ENCODE results near the gene IL17REL. TPM values are rescaled to one million over a fixed set of nuclear protein-coding genes. Genes with fewer than 3 reads are reported as not detected.
A peak's percentile ranks its signal among the peaks of the same experiment; 100 is the strongest.
"Not testable (repeated sequence)": the region's sequence is repeated elsewhere in the genome, so short reads cannot be mapped to it uniquely, and the experiment has no call there.

IL17REL gene
- total RNA-seq, 4 donors from 2014 or later: not detected

GRCh38 chr22:49995041-49995360, 17.6 kb downstream of the IL17REL start:
- DNase-seq (ENCODE audit: low spot score): no peak
- no peak for ATAC-seq (ENCODE audit: low FRiP score)

GRCh38 chr22:49994361-49995040, 18.1 kb downstream of the IL17REL start:
- ATAC-seq (ENCODE audit: low FRiP score) (no peak), DNase-seq (ENCODE audit: low spot score) (peak; percentile 17)
- TF ChIP-seq CTCF (IDR thresholded peaks at IDR 0.05): no peak

More at GRCh38 chr22:49995041-49995360, 17.6 kb downstream of the IL17REL start:
- TF ChIP-seq CTCF (IDR thresholded peaks at IDR 0.05): no peak

- ATAC-seq (ENCODE audit: low FRiP score): no peak
- TF ChIP-seq CTCF (IDR thresholded peaks at IDR 0.05): no peak
- DNase-seq (ENCODE audit: low spot score): peak; percentile 16
These were observed 18.8 kb downstream of the IL17REL start for GRCh38 chr22:49993649-49994360.

- DNase-seq (ENCODE audit: low spot score) (peak; percentile 22), ATAC-seq (ENCODE audit: low FRiP score) (no peak)
- no peak for TF ChIP-seq CTCF (IDR thresholded peaks at IDR 0.05)
These were observed 19.5 kb downstream of the IL17REL start for GRCh38 chr22:49992921-49993648.

- no peak for TF ChIP-seq CTCF (IDR thresholded peaks at IDR 0.05)
- ATAC-seq (ENCODE audit: low FRiP score): no peak
- peak; percentile 11 for DNase-seq (ENCODE audit: low spot score)
These were observed 20.5 kb downstream of the IL17REL start for GRCh38 chr22:49991907-49992533.

GRCh38 chr22:49991167-49991566, 21.4 kb downstream of the IL17REL start:
- ATAC-seq (ENCODE audit: low FRiP score) (no peak), DNase-seq (ENCODE audit: low spot score) (no peak)
- TF ChIP-seq CTCF (IDR thresholded peaks at IDR 0.05): no peak

GRCh38 chr22:49989826-49990225, 22.7 kb downstream of the IL17REL start:
- DNase-seq (ENCODE audit: low spot score); ATAC-seq (ENCODE audit: low FRiP score): not testable (repeated sequence)

All from omental fat pad (tissue), 4 donors.